Psoas muscle (tissue), 8 donors: ENCODE data around the gene SORL1. TPM values are rescaled to one million over a fixed set of nuclear protein-coding genes. Genes with fewer than 3 reads are reported as not detected.

ENCODE experiments used
- ATAC-seq, 4 donors: fragments of 200-7000 bp; cut with Tn5 transposase; one replicate each; pipeline ENCODE4 v1.9.1; 2020; ENCODE audit warnings: moderate library complexity in 3 of 4, mild to moderate bottlenecking in 2 of 4
- DNase-seq, 2 donors: peaks; one replicate each; pipeline ENCODE4 v3.0.0-alpha.2; 2020
- H3K27ac ChIP-seq: fragments of 200-600 bp; one replicate; pipeline ENCODE4 v1.8.0; 2022
- H3K27me3 ChIP-seq, 3 donors: fragments of 200-600 bp in 1 of 3; one replicate each; pipeline versions ENCODE4 v1.6.1 to v1.8.0; 2013 to 2022; ENCODE audit warnings: low read length in 2 of 3, mild to moderate bottlenecking in 2 of 3, moderate library complexity in 1 of 3; ENCODE audit not compliant: insufficient read depth in 3 of 3
- H3K36me3 ChIP-seq, 2 donors: fragments of 200-600 bp in 1 of 2; one replicate each; pipeline versions ENCODE4 v1.6.1 to v1.8.0; 2013 to 2022; ENCODE audit warnings: low read depth in 1 of 2, mild to moderate bottlenecking in 1 of 2, moderate library complexity in 1 of 2; ENCODE audit not compliant: insufficient read depth in 1 of 2
- H3K4me1 ChIP-seq: fragments of 200-600 bp; one replicate; pipeline ENCODE4 v1.8.0; 2022
- H3K4me3 ChIP-seq: fragments of 200-600 bp; one replicate; pipeline ENCODE4 v1.8.0; 2022; ENCODE audit warnings: mild to moderate bottlenecking
- H3K9me3 ChIP-seq: fragments of 200-600 bp; one replicate; pipeline ENCODE4 v1.8.0; 2022
- CTCF ChIP-seq: fragments of 200-600 bp; IDR thresholded peaks from one replicate; pipeline ENCODE4 v1.8.0; 2022; ENCODE audit warnings: antibody characterized with exemption
- WGBS, 3 donors: extraction: QIAGEN DNeasy Blood & Tissue Kit; methylation state at CpG; one replicate each; pipeline versions ENCODE4 v1.1.6 to v1.1.7; 2013; 5-methylcytosine and 5-hydroxymethylcytosine counted together
- intact Hi-C, 2 donors: fragments of 100-400 bp; cut with DNase I; formaldehyde crosslinking; loops; one replicate each; pipeline versions ENCODE4 v1.11.0 to v1.14.2; 2022
- polyA plus RNA-seq, 3 donors: library from polyadenylated mRNA; stranded (reverse); fragments of 200-250 nt; gene quantifications; one replicate each; pipeline ENCODE4 v1.2.3, GENCODE V29; 2013
- total RNA-seq, 4 donors: library from RNA; stranded (reverse); fragmentation: NEBNext Ultra II Directional in 2 of 4; extraction: Animal tissue kit (Norgen Biotek cat#: 25700) in 2 of 4; gene quantifications; one replicate each; pipeline versions ENCODE4 v1.2.1 to v1.2.4, GENCODE V29; 2021 to 2023
- donor health status: healthy with polysubstance abuse.
- donor health status: DM: no; HTN: no; CAD: no; lungs with moderate emphysema.
- donor health status: Bipolar disorder and iron deficiency.
- donor health status: healthy.
- donor health status: DM: yes; HTN: yes; CAD: no.
- donor health status: DM: no; HTN: no; CAD: no.
- donor health status: DM: no; HTN: no; CAD: no.
- donor health status: DM: yes; HTN: yes; CAD: no.

The SORL1 gene
- total and polyA plus RNA-seq, 7 donors, result 0.07 to 3.3 (median 1.5) TPM

- intact Hi-C loops, result loop anchor here (1.0 to 10.0 kb wide), 7 partner anchors 279 to 850 kb away; no protein-coding TSS in a partner anchor
Measured at GRCh38 chr11:121655537-121656327, 203.6 kb downstream of the SORL1 start.

GRCh38 chr11:121656328-121657090 is 204.4 kb downstream of the SORL1 start:
- peak in 1 of 4 donors; percentile 3 for ATAC-seq
- Histone ChIP-seq H3K27me3 (no peaks in the 10 kb centered on the region), H3K27ac (peak overlapping the region; percentile 86), H3K9me3 (no peaks in the 10 kb centered on the region), H3K4me3 (peak overlapping the region; percentile 64), H3K4me1 (peaks cover 11% of the 10 kb centered on the region), H3K36me3 (no peaks in the 10 kb centered on the region)
- no peak for DNase-seq
- WGBS, 3 donors, result 51 to 60% (median 52%) methylated on average over 19 of the region's 19 CpGs
- intact Hi-C loops, result loop anchor here (1.0 to 10.0 kb wide), 5 partner anchors 278 to 546 kb away; no protein-coding TSS in a partner anchor
- no peak for TF ChIP-seq CTCF

More at GRCh38 chr11:121655537-121656327, 203.6 kb downstream of the SORL1 start:
- H3K9me3 ChIP-seq, result no peaks in the 10 kb centered on the region
- peaks cover 11% of the 10 kb centered on the region for H3K4me1 ChIP-seq
- DNase-seq (peak; percentile 87 to 93), ATAC-seq (peak; percentile 95 to 97 (median 96))
- peak overlapping the region; percentile 64 for H3K4me3 ChIP-seq
- peak overlapping the region; percentile 86 for H3K27ac ChIP-seq
- TF ChIP-seq CTCF, result peak; percentile 84
- H3K27me3 ChIP-seq, result no peaks in the 10 kb centered on the region
- 0 to 1% (median 1%) methylated on average over 41 to 44 of the region's 44 CpGs for WGBS, 3 donors
- no peaks in the 10 kb centered on the region for H3K36me3 ChIP-seq

- no peak for TF ChIP-seq CTCF
- no peak overlapping the region for H3K4me3 ChIP-seq
- H3K4me1 ChIP-seq, result peaks cover 11% of the 10 kb centered on the region
- intact Hi-C loops, result loop anchor here (2.0 to 10.0 kb wide), 4 partner anchors 278 to 546 kb away; no protein-coding TSS in a partner anchor
- no peaks in the 10 kb centered on the region for H3K9me3 ChIP-seq
- 72 to 85% (median 81%) methylated on average over 6 of the region's 6 CpGs for WGBS, 3 donors
- ATAC-seq (no peak), DNase-seq (no peak)
- no peaks in the 10 kb centered on the region for H3K36me3 ChIP-seq
- H3K27me3 ChIP-seq, result no peaks in the 10 kb centered on the region
- H3K27ac ChIP-seq, result no peak overlapping the region
Measured at GRCh38 chr11:121657146-121657545, 205.0 kb downstream of the SORL1 start.

GRCh38 chr11:121659811-121660210 is 207.7 kb downstream of the SORL1 start:
- no peaks in the 10 kb centered on the region for H3K27me3 ChIP-seq
- WGBS, 3 donors, result 94 to 98% (median 98%) methylated on average over 3 of the region's 3 CpGs
- no peak overlapping the region for H3K27ac ChIP-seq
- no peaks in the 10 kb centered on the region for H3K36me3 ChIP-seq
- intact Hi-C loops, result loop anchor here (5.0 to 10.0 kb wide), 3 partner anchors 275 to 442 kb away; no protein-coding TSS in a partner anchor
- no peak for TF ChIP-seq CTCF
- ATAC-seq, result no peak
- H3K9me3 ChIP-seq, result no peaks in the 10 kb centered on the region
- no peak for DNase-seq
- no peak overlapping the region for H3K4me3 ChIP-seq
- H3K4me1 ChIP-seq, result peaks cover 11% of the 10 kb centered on the region
